TTC549 (cell line): ENCODE measurements around the gene FIG4.
"Not testable (repeated sequence)": the region's sequence is repeated elsewhere in the genome, so short reads cannot be mapped to it uniquely, and the experiment has no call there.

Experiments
- FAIRE-seq: peaks from 2 replicates; lab custom pipeline; 2012; peaks lifted over from hg19 to GRCh38; lab: Jason Lieb, UNC

The FIG4 gene

DNA sequence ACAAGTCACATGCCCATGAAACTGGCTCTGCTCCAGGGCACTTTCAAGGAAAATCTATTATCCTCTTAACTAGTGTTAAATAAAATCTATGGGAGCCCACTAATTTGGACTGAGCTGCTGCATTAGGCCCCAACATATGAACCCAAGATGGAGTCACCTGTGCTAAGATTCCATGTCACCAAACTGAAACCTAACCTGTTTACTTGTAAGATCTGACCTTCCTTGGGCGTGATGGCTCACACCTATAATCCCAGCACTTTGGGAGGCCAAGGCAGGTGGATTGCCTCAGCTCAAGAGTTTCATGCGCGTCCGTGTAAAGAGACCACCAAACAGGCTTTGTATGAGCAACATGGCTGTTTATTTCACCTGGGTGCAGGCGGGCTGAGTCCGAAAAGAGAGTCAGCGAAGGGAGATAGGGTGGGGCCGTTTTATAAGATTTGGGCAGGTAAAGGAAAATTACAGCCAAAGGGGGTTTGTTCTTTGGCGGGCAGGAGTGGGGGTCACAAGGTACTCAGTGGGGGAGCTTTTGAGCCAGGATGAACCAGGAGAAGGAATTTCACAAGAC is 164.5 kb downstream of the FIG4 start:
- FAIRE-seq = not testable (repeated sequence)

DNA sequence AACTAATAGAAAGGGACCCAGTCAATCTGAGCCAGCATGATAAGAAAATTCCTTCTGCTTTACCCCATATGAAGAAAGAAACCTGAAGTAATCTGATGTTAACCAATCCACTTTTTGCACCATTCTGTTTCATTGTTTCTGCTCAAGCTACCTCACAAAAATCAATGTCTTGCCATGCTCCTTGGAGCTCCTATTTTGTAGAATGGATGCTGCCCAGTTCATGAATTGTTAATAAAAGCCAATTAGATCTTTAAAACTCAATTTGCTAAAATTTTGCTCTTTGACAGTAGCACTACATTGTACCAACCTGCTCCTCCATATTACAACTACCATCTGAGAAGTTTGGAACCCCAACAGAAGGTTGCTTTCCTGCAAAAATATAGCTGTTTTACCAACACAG is 170.8 kb downstream of the FIG4 start:
- no peak for FAIRE-seq

DNA sequence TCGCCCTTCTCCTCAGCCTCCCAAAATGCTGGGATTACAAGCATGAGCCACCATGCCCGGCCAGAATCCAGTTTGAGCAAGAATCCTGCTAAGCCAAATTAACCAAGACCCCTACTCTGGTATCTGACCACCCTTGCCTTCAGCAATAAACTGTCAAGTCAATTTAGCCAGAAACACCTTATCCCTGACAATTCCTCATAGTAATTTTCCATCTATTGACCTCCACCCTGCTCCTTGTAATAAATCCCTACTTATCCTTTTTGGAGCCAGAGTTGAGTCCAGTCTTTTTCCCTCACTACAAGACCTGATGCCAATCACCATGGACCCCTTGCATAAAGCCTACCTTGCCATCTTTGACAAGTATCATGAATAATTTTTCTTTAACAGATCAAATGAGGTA is 173.0 kb downstream of the FIG4 start:
- FAIRE-seq = no peak

DNA sequence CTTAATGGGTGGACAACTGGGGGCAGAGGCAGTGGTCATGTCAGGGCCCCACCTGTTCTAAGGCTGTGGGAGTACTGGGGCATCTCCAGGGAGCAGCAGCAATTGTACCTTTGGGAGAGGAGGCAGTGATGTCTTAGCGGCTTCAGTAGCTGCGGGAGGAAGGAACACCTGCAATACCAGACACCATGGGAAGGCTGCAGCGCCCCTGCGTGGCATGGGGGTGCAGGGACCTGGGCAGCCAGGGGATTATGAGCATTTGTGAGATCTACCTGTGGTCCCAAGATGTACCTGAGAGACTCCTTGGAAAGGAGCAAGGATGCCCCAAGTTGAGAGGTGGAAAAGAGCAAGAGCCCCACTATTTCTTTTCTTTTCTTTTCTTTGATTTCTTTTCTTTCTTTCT is 174.9 kb downstream of the FIG4 start:
- FAIRE-seq = no peak

DNA sequence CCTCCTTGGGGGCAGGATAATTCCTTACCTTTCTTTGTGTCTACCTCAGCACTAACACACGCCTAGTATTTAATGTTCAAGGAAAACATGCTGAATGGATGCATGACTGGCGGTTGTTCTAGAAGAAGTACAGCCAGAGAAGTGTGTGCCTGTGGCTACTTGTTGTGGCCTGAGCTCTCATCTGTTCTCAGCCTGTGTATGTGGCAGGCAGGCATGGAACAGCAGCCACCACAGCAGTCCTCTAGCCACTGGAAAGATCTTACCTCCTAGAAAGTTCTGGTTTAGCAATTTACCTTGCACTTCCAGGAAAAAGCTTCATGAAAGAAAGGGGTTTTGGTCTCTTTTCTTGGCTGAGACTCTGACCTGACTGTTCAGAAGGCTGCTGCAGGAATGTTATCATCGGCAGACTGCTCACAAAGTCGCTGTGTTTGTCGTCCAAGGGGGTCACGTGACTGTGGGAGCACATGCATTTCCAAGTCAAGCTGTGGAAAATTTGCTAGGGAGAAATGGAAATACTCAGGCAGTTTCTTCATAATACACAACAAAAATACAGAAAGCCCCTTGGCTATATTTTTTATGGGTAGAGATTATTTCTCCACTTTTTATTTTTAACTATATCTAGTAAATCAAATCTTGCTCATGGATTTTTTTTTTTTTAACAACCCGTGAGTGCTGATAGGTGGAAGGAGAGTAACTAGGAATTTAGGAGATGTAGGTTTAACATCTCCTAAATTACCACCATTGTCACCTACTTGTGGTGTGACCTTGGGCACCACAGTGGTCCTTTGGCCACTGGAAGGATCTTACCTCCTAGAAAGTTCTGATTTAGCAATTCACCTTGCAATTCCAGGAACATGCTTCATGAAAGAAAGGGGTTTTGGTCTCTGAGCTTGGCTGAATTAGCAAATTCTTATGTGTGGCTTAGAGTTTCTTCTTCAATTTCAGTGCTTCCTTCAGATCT is 176.2 kb downstream of the FIG4 start:
- FAIRE-seq = no peak

DNA sequence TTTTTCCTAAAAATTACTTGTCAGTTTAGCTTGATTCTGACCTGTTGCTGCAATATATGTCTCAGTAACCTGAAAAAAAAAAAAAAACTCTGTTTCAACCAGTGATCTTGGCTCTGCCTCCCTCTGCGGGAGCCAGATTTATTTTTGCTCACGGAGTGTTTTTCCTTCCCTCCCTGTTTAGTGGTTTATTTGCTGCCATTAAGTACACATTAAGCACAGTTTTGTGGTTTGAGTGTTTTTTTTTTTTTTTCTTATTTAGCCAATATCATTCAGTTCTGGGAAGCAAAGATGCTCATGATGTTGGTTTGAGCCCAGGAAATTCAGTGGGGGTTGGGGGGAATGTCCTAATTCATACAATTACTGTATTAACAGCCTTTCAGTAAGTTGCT is 176.9 kb downstream of the FIG4 start:
- FAIRE-seq = no peak

DNA sequence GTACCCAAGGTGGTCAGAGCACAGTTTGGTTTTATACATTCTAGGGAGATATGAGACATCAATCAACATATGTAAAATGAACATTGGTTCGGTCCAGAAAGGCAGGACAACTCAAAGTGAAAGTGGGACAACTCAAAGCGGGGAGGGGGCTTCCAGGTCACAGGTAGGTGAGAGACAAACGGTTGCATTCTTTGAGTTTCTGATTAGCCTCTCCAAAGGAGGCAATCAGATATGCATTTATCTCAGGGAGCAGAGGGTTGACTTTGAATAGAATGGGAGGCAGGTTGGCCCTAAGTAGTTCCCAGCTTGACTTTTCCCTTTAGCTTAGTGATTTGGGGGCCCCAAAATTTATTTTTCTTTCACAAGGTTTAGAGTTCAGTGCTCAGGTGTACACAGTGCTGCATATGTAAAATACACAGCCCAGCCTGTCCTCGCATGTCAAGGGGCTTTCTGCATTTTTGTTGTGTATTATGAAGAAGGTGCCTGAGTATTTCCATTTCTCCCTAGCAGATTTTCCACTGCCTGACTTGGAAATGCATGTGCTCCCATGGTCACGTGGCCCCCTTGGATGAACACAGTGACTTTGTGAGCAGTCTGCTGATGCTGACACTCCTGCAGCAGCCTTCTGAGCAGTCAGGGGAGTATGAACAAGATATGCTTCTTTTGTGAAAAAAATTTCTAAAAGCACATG is 178.4 kb downstream of the FIG4 start:
- not testable (repeated sequence) for FAIRE-seq

DNA sequence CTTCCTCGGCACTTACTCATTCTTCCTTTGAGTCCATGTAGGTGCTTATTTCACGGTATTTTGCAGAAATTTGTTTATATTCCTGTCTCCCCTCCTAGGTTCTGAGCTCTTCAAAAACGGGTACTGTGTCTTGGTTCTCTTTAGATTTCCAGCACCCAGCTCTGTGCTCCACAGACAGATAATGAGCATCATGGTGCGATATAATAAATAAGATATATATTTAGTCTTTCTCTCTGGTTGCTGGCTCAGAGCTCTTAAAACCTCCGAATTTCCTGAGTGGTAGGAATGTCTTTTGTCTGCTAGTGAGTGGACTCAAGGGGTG is 179.0 kb downstream of the FIG4 start:
- FAIRE-seq = no peak

DNA sequence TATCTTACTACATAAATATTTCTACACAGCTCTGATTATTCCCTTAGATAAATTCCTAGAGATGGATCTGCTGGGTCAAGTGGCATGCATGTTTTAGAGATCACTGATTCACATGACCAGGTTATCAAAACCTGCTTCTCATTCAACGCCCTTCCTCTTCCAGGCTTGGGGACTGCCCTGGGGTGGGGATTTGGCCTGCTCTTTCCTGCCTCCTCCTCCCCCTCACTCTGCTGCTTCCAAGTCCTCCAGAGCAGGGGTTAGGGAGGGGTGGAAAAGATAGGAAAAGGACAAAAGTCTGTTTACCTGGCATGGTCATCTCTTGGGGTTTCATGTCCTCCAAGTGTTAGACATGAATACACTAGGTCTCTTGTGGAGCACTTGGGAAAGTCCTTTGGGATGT is 181.5 kb downstream of the FIG4 start:
- FAIRE-seq = no peak

DNA sequence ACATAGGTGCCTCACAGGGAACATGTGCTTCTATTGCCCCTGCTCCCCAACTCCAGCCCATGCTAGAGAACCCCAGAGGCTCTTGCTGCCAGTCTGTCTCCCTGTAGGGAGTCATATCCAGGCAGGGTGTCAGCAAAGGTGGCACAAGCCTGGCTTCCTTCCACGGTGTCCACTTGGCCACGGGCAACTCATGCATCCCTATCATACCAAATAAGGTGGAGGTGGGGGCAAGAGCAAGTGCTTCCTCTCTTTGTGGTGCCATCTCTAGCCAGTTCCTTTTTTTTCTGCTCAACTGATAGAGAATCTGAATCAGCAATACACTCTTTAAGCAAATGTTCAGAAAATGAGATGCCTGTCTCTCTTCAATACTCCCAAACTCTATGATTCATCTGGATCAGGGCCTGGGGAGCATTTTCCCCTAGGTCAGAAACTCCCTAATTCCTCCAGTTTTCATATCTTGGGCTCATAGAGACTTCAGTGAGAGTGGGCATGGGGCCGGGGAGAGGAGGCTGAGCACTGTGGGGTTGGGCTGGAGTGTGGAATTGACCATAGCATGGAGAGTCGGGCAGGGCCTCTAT is 182.0 kb downstream of the FIG4 start:
- no peak for FAIRE-seq

DNA sequence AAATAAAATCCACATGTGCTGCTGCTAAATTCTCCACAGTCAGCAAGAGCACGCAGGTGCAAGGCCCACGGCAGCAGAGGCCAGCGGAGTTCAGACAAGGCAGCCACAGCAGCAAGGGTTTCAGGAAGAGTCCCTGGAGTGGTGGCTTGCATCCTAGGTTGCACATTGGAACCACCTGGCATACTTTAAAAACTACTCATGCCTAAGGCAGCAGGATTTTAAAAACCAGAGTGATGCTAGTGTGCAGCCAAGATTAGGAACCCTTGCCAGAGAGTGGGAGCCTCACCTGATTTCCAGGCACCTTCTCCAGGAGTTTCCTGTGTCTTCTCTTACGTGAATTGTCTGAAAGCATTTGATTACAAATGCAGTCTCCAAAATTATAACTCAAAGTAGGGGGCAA is 183.0 kb downstream of the FIG4 start:
- no peak for FAIRE-seq

DNA sequence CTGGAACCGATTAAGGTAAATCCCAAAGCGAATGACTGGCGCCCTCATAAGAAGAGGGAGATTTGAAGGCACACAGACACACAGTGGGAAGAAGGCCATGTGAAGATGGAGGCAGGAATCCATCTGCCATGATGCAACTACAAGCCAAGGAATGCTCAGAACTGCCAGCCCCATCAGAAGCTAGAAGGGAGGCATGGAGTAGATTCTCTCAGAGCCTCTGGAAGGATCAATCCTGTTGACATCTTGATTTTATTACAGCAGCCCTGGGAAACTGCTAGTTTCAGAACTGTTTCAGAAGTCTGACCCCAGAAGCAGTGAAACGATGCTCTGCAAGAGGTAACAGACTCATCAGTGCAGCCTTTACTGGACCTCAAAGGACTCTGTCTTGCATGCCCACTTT is 183.5 kb downstream of the FIG4 start:
- no peak for FAIRE-seq
